Measurements from ENCODE around the gene CYP8B1. TPM values are rescaled to one million over a fixed set of nuclear protein-coding genes. Genes with fewer than 3 reads are reported as not detected.

CYP8B1 gene
- total RNA-seq, 1 experiment from 2014 or later, result 0.12 TPM

DNA sequence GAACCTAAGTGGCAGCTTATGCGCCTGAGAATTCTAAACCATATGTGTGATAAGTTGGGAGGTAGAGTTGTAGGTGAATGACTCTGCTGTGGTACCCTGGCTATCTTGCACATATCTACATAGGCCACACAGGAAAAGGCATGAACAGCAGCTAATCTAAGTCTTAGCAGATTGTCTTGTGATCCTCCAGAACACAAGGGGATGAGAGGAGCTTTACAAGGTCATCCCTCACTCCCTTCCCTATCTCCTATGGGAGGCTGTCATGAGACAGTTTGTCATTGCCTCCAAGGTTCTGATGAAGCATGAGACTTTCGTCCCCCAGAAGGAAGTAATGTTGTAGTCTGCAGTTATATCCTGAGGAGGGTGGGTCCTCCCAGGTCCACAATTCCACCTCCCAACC lies 26.6 kb upstream of the CYP8B1 start:
- TF ChIP-seq, protein P1, sequence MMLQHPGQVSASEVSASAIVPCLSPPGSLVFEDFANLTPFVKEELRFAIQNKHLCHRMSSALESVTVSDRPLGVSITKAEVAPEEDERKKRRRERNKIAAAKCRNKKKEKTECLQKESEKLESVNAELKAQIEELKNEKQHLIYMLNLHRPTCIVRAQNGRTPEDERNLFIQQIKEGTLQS (IDR thresholded peaks at IDR 0.05), result no peak
- TF ChIP-seq, protein P2, sequence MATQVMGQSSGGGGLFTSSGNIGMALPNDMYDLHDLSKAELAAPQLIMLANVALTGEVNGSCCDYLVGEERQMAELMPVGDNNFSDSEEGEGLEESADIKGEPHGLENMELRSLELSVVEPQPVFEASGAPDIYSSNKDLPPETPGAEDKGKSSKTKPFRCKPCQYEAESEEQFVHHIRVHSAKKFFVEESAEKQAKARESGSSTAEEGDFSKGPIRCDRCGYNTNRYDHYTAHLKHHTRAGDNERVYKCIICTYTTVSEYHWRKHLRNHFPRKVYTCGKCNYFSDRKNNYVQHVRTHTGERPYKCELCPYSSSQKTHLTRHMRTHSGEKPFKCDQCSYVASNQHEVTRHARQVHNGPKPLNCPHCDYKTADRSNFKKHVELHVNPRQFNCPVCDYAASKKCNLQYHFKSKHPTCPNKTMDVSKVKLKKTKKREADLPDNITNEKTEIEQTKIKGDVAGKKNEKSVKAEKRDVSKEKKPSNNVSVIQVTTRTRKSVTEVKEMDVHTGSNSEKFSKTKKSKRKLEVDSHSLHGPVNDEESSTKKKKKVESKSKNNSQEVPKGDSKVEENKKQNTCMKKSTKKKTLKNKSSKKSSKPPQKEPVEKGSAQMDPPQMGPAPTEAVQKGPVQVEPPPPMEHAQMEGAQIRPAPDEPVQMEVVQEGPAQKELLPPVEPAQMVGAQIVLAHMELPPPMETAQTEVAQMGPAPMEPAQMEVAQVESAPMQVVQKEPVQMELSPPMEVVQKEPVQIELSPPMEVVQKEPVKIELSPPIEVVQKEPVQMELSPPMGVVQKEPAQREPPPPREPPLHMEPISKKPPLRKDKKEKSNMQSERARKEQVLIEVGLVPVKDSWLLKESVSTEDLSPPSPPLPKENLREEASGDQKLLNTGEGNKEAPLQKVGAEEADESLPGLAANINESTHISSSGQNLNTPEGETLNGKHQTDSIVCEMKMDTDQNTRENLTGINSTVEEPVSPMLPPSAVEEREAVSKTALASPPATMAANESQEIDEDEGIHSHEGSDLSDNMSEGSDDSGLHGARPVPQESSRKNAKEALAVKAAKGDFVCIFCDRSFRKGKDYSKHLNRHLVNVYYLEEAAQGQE (IDR thresholded peaks at IDR 0.05; ENCODE audit: low read depth), result no peak
- TF ChIP-seq FOSL1 (IDR thresholded peaks at IDR 0.05; ENCODE audit: low read depth), result no peak
- no peak for TF ChIP-seq YY1 (IDR thresholded peaks at IDR 0.05; ENCODE audit: extremely low read depth, insufficient replicate concordance, low read depth, low read length)
- no peak for TF ChIP-seq CEBPB (IDR thresholded peaks at IDR 0.05; ENCODE audit: low read depth)
- TF ChIP-seq, protein P3, sequence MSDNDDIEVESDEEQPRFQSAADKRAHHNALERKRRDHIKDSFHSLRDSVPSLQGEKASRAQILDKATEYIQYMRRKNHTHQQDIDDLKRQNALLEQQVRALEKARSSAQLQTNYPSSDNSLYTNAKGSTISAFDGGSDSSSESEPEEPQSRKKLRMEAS (IDR thresholded peaks at IDR 0.05), result no peak
- no peak for TF ChIP-seq ZNF274 (IDR thresholded peaks at IDR 0.05; ENCODE audit: low read depth, low read length)
- no peak for TF ChIP-seq CBX3 (IDR thresholded peaks at IDR 0.05; ENCODE audit: low read depth)
- TF ChIP-seq ELF1 (IDR thresholded peaks at IDR 0.05; ENCODE audit: borderline replicate concordance, low read depth), result no peak
- TF ChIP-seq, protein P4, sequence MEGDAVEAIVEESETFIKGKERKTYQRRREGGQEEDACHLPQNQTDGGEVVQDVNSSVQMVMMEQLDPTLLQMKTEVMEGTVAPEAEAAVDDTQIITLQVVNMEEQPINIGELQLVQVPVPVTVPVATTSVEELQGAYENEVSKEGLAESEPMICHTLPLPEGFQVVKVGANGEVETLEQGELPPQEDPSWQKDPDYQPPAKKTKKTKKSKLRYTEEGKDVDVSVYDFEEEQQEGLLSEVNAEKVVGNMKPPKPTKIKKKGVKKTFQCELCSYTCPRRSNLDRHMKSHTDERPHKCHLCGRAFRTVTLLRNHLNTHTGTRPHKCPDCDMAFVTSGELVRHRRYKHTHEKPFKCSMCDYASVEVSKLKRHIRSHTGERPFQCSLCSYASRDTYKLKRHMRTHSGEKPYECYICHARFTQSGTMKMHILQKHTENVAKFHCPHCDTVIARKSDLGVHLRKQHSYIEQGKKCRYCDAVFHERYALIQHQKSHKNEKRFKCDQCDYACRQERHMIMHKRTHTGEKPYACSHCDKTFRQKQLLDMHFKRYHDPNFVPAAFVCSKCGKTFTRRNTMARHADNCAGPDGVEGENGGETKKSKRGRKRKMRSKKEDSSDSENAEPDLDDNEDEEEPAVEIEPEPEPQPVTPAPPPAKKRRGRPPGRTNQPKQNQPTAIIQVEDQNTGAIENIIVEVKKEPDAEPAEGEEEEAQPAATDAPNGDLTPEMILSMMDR (IDR thresholded peaks at IDR 0.05 in 2 of 3, conservative IDR thresholded peaks at IDR 0.05 in 1 of 3; ENCODE audit: borderline replicate concordance in 1 of 3, insufficient read depth in 1 of 3, low read depth in 2 of 3, low read length in 2 of 3), result no peak
- no peak for TF ChIP-seq EGR1 (IDR thresholded peaks at IDR 0.05; ENCODE audit: low read depth)
- no peak overlapping the region for H3K4me3 ChIP-seq (replicated peaks in 1 of 2; ENCODE audit: low read depth in 1 of 2, low read length in 2 of 2)
- no peak overlapping the region for H3K4me2 ChIP-seq (ENCODE audit: low read length)
- no peak overlapping the region for H2AFZ ChIP-seq (ENCODE audit: low read depth, low read length, poor library complexity, severe bottlenecking)
- DNase-seq (ENCODE audit: low read depth, low spot score) (no peak), ATAC-seq (no peak)
- no peaks in the 10 kb centered on the region for H3K9me2 ChIP-seq (ENCODE audit: insufficient read depth)
- no peaks in the 10 kb centered on the region for H3K27me3 ChIP-seq (ENCODE audit: insufficient read depth, low read length)
- no peaks in the 10 kb centered on the region for H3K79me2 ChIP-seq (ENCODE audit: insufficient read depth, low read length)
- ChIA-PET POLR2A (no interaction called here), RAD21 (ENCODE audit: low non-redundant PET in 1 of 2, low total read pairs in 2 of 2, uncharacterized antibody in 2 of 2, unreplicated experiment in 2 of 2) (no interaction called here), CTCF (no interaction called here)
- H3K9ac ChIP-seq (ENCODE audit: low read length), result no peak overlapping the region
- H4K20me1 ChIP-seq (ENCODE audit: insufficient read depth), result no peaks in the 10 kb centered on the region
- no peaks in the 10 kb centered on the region for H3K36me3 ChIP-seq (ENCODE audit: control insufficient read depth in 1 of 2, insufficient read depth in 2 of 2, low read length in 2 of 2)
- H3K9me3 ChIP-seq (ENCODE audit: control insufficient read depth in 1 of 2, insufficient read depth in 1 of 2, low read depth in 1 of 2, low read length in 2 of 2), result no peaks in the 10 kb centered on the region
- intact Hi-C loops (cut with micrococcal nuclease), result no loop called here
- BruUV-seq (replicated peaks), result no TSS peak
- no peak overlapping the region for H3K27ac ChIP-seq (ENCODE audit: low read depth, low read length)
- H3K4me1 ChIP-seq (ENCODE audit: control insufficient read depth in 1 of 2, insufficient read depth in 2 of 2, low read length in 2 of 2), result no peaks in the 10 kb centered on the region

Measured in HCT116 (cell line).